Measurements from ENCODE around the gene RDH16. TPM values are rescaled to one million over a fixed set of nuclear protein-coding genes. Genes with fewer than 3 reads are reported as not detected.
"Not testable (repeated sequence)": the region's sequence is repeated elsewhere in the genome, so short reads cannot be mapped to it uniquely, and the experiment has no call there.

Gene RDH16
- polyA plus RNA-seq, 1 experiment: 0.06 TPM

DNA sequence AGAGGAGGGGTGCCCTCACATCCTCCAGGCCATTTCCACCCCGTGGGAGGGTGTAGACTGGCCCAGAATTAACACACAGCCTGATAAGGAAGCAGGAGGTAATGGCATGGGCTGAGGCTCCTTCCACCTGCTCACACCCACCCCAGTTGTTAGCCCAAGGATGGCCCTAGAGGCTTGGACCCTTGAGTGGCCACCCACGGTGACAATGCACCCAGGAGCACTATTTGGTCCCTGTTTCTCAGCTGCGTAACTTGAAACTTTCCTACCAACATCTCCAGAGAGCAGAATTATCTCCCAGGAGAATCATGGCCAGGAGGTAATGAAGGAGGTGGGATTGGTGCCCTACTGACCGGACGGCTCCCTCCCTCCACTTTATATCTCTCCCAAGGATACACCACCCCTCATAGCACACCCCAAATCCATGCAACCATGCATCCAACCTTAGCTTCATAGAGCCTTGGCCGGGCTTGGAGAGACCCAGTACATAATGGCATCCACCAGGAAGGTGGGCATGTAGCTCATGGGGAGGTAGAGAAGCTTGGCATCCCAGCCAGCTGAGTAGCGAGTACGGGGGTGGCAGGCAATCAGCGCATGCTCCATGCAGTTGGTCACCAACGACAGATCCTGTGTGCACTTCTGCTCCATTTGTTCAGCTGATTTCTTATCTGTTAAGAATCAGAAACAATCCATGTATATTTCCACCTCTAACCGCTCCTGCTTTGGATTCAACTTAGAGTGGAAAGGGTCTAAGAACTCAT, 5.6 kb downstream of the RDH16 start:
- DNase-seq (ENCODE audit: low read depth, low spot score): no peak
- peaks cover 30% of the 10 kb centered on the region for H3K27me3 ChIP-seq (ENCODE audit: control insufficient read depth, insufficient read depth, low read length)
- no peak overlapping the region for H3K27ac ChIP-seq (ENCODE audit: low read depth, low read length)
- POLR2A ChIA-PET: no interaction called here
- no peaks in the 10 kb centered on the region for H3K9me3 ChIP-seq (ENCODE audit: control insufficient read depth, insufficient read depth, low read length)
- no peak overlapping the region for H3K4me3 ChIP-seq (ENCODE audit: low read depth, low read length)
- TF ChIP-seq, protein P1, sequence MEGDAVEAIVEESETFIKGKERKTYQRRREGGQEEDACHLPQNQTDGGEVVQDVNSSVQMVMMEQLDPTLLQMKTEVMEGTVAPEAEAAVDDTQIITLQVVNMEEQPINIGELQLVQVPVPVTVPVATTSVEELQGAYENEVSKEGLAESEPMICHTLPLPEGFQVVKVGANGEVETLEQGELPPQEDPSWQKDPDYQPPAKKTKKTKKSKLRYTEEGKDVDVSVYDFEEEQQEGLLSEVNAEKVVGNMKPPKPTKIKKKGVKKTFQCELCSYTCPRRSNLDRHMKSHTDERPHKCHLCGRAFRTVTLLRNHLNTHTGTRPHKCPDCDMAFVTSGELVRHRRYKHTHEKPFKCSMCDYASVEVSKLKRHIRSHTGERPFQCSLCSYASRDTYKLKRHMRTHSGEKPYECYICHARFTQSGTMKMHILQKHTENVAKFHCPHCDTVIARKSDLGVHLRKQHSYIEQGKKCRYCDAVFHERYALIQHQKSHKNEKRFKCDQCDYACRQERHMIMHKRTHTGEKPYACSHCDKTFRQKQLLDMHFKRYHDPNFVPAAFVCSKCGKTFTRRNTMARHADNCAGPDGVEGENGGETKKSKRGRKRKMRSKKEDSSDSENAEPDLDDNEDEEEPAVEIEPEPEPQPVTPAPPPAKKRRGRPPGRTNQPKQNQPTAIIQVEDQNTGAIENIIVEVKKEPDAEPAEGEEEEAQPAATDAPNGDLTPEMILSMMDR (IDR thresholded peaks at IDR 0.05; ENCODE audit: low read depth, low read length): no peak
- CTCF ChIA-PET: interaction anchor here (1.0 kb wide), 1 partner anchor 36 kb away, joined by 3 read pairs; no protein-coding TSS in a partner anchor

DNA sequence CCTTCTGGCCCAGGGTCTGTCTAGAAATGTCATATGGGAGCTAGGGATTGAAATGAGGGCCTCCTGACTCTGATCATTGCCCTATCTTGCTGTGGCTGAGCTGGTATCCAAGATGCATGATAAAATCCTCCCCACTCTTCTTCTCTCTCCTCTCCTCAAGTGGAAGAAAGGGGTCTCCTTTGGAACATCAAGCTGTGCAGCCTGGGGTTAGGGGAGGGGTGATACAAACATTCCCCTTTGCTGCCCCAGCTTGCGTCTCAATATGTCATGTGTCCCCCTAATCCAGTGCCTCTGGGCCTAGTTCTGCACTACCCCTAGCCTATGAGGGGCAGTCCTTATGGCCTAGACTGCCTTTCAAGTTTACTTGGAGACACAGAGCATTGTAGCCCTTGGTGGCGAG, 8.5 kb downstream of the RDH16 start:
- TF ChIP-seq, protein P1 (IDR thresholded peaks at IDR 0.05; ENCODE audit: low read depth, low read length): no peak
- H3K9me3 ChIP-seq (ENCODE audit: control insufficient read depth, insufficient read depth, low read length): no peaks in the 10 kb centered on the region
- no peak overlapping the region for H3K4me3 ChIP-seq (ENCODE audit: low read depth, low read length)
- H3K27ac ChIP-seq (ENCODE audit: low read depth, low read length): no peak overlapping the region
- ChIA-PET CTCF (no interaction called here), POLR2A (no interaction called here)
- peaks cover 22% of the 10 kb centered on the region for H3K27me3 ChIP-seq (ENCODE audit: control insufficient read depth, insufficient read depth, low read length)
- no peak for DNase-seq (ENCODE audit: low read depth, low spot score)

DNA sequence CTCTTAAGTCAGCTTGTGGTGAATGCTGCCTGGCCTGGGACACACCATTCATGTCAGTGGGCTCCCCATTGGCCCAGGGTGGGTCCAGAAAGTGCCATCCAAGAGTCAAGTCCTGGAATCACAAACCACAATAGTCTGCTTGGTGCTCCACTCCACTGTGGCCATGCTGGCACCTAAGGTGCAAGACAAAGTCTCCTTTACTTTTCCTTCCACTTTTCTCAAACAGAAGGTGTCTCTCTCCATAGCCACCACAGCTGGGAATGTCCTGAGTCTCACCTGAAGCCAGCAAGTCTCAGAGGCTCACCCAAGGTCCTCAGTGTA, 9.0 kb downstream of the RDH16 start:
- H3K4me3 ChIP-seq (ENCODE audit: low read depth, low read length): no peak overlapping the region
- H3K27me3 ChIP-seq (ENCODE audit: control insufficient read depth, insufficient read depth, low read length): peaks cover 20% of the 10 kb centered on the region
- CTCF ChIA-PET: no interaction called here
- no peak for DNase-seq (ENCODE audit: low read depth, low spot score)
- H3K27ac ChIP-seq (ENCODE audit: low read depth, low read length): no peak overlapping the region
- POLR2A ChIA-PET: no interaction called here
- TF ChIP-seq, protein P1 (IDR thresholded peaks at IDR 0.05; ENCODE audit: low read depth, low read length): no peak
- H3K9me3 ChIP-seq (ENCODE audit: control insufficient read depth, insufficient read depth, low read length): no peaks in the 10 kb centered on the region

DNA sequence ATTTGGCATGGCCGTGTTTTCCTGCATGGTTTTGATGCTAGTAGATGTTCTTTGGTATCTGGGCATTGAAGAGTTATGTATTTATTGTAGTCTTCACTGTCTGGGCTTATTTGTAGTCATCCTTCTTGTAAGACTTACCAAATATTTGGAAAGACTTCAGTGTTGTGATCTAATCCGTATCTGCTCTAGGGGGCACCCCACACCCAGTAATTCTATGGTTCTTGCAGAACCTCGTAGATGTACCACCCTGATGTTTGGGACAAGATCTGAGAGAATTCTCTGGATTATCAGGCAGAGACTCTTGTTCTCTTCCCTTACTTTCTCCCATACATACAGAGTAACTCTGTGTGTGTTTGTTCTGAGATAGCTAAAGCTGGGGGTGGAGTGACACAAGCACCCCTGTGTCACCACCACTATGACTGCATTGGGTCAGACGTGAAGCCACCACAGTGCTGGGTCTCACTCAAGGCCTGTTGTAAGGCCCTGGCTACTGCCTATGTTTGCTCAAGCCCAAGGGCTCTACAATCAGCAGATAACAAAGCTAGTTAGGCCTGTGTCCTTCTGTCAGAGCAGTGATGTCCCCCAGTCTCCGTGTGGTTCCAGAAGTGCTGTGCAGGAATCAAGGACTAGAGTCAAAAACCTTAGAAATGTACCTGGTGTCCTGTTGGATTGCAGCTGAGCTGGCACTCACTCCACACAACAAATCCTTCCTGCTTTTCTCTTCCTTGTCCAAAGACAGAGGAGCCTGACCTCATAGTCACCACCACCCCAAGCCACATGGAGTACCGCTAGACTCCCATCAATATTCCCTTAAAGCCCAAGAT, 9.6 kb downstream of the RDH16 start:
- peaks cover 16% of the 10 kb centered on the region for H3K27me3 ChIP-seq (ENCODE audit: control insufficient read depth, insufficient read depth, low read length)
- H3K9me3 ChIP-seq (ENCODE audit: control insufficient read depth, insufficient read depth, low read length): no peaks in the 10 kb centered on the region
- no peak overlapping the region for H3K4me3 ChIP-seq (ENCODE audit: low read depth, low read length)
- DNase-seq (ENCODE audit: low read depth, low spot score): no peak
- TF ChIP-seq, protein P1 (IDR thresholded peaks at IDR 0.05; ENCODE audit: low read depth, low read length): no peak
- ChIA-PET CTCF (no interaction called here), POLR2A (no interaction called here)
- H3K27ac ChIP-seq (ENCODE audit: low read depth, low read length): peak overlapping the region; percentile 11

DNA sequence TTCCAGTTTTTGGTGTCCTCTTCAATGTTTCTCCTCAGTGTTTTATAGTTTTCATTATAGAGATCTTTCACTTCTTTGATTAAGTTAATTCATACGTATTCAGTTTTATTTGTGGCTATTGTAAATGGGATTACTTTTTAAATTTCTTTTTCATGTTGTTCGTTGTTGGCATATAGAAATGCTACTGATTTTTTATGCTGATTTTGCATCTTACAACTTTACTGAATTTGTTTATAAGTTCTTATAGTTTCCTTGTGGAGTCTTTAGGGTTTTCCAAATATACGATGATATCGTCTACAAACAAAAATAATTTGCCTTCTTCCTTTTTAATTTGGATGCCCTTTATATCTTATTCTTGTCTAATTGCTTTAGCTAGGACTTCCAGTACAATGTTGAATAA, 13.5 kb downstream of the RDH16 start:
- Histone ChIP-seq H3K27ac (ENCODE audit: low read depth, low read length) (no peak overlapping the region), H3K9me3 (ENCODE audit: control insufficient read depth, insufficient read depth, low read length) (no peaks in the 10 kb centered on the region), H3K27me3 (ENCODE audit: control insufficient read depth, insufficient read depth, low read length) (peaks cover 7% of the 10 kb centered on the region), H3K4me3 (ENCODE audit: low read depth, low read length) (no peak overlapping the region)
- no peak for DNase-seq (ENCODE audit: low read depth, low spot score)
- TF ChIP-seq, protein P1 (IDR thresholded peaks at IDR 0.05; ENCODE audit: low read depth, low read length): no peak
- POLR2A ChIA-PET: no interaction called here
- CTCF ChIA-PET: no interaction called here

DNA sequence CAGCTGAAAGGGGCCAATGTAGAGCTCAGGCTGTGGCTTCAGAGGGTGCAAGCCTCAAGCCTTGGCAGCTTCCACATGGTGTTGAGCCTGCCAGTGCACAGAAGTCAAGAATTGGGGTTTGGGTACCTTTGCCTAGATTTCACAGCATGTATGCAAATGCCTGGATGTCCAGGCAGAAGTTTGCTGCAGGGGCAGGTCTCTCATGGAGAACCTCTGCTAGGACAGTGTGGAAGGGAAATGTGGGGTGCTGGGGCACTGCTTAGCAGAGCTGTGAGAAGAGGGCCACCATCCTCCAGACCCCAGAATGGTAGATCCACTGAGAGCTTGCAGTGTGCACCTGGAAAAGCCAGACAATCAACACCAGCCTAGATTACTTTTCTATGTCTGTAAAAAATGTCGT, 14.0 kb downstream of the RDH16 start:
- H3K4me3 ChIP-seq (ENCODE audit: low read depth, low read length); H3K9me3 ChIP-seq (ENCODE audit: control insufficient read depth, insufficient read depth, low read length); H3K27me3 ChIP-seq (ENCODE audit: control insufficient read depth, insufficient read depth, low read length); DNase-seq (ENCODE audit: low read depth, low spot score); POLR2A ChIA-PET; H3K27ac ChIP-seq (ENCODE audit: low read depth, low read length): not testable (repeated sequence)
- CTCF ChIA-PET: interaction anchor here (0.6 kb wide), 1 partner anchor 400 kb away, joined by 3 read pairs; no protein-coding TSS in a partner anchor

All from AG04450 (cell line).